Mesenchymal stem cell (in vitro differentiated cells and primary cell): ENCODE results near the gene KCNMB4.

Experiments
- DNase-seq: peaks from one replicate; pipeline ENCODE4 v3.0.0-alpha.2; 2013
- H2AFZ ChIP-seq: one replicate; pipeline ENCODE4 v1.6.1; 2013; ENCODE audit warnings: low read depth, mild to moderate bottlenecking, control low read depth, inconsistent platforms, low read length, moderate library complexity
- H2AK5ac ChIP-seq: 2 replicates; pipeline ENCODE4 v1.6.1; 2013; ENCODE audit warnings: low read length, moderate library complexity, mild to moderate bottlenecking, inconsistent platforms; ENCODE audit not compliant: severe bottlenecking
- H2BK120ac ChIP-seq: one replicate; pipeline ENCODE4 v1.6.1; 2013; ENCODE audit warnings: low read depth, mild to moderate bottlenecking, inconsistent platforms, low read length, moderate library complexity
- H2BK12ac ChIP-seq, 2 experiments: one replicate each; pipeline ENCODE4 v1.6.1; 2013; ENCODE audit warnings: inconsistent platforms in 2 of 2, low read length in 2 of 2, mild to moderate bottlenecking in 2 of 2, moderate library complexity in 2 of 2, control low read depth in 1 of 2
- H2BK15ac ChIP-seq: one replicate; pipeline ENCODE4 v1.6.1; 2013; ENCODE audit warnings: mild to moderate bottlenecking, low read depth, inconsistent platforms; ENCODE audit not compliant: poor library complexity, severe bottlenecking
- H2BK5ac ChIP-seq: 2 replicates; pipeline ENCODE4 v1.6.1; 2013; ENCODE audit warnings: low read depth, mild to moderate bottlenecking, low read length, control low read depth, inconsistent platforms; ENCODE audit not compliant: poor library complexity, severe bottlenecking
- H3K14ac ChIP-seq, 2 experiments: one replicate each; pipeline ENCODE4 v1.6.1; 2013; ENCODE audit warnings: inconsistent platforms in 2 of 2, low read length in 2 of 2, control low read depth in 1 of 2, mild to moderate bottlenecking in 1 of 2, moderate library complexity in 1 of 2
- H3K18ac ChIP-seq, 2 experiments: one replicate each; pipeline ENCODE4 v1.6.1; 2013; ENCODE audit warnings: inconsistent platforms in 2 of 2, low read length in 2 of 2, control low read depth in 1 of 2, low read depth in 1 of 2, mild to moderate bottlenecking in 1 of 2
- H3K23ac ChIP-seq, 2 experiments: one replicate each; pipeline ENCODE4 v1.6.1; 2013; ENCODE audit warnings: inconsistent platforms in 2 of 2, low read length in 2 of 2, mild to moderate bottlenecking in 2 of 2, moderate library complexity in 2 of 2, control low read depth in 1 of 2
- H3K27ac ChIP-seq: 2 replicates; pipeline ENCODE4 v1.5.1; 2013; ENCODE audit warnings: mild to moderate bottlenecking, moderate library complexity, low read length, control low read depth, inconsistent platforms; ENCODE audit not compliant: poor library complexity, severe bottlenecking
- H3K27me3 ChIP-seq, 2 experiments: 2 replicates each; pipeline versions ENCODE4 v1.6.1 to v1.7.0; 2013; ENCODE audit warnings: low read length in 2 of 2, mild to moderate bottlenecking in 2 of 2, moderate library complexity in 2 of 2, control low read depth in 1 of 2, inconsistent platforms in 1 of 2; ENCODE audit not compliant: control insufficient read depth in 1 of 2, insufficient read depth in 1 of 2
- H3K36me3 ChIP-seq, 2 experiments: 2 replicates each; pipeline versions ENCODE4 v1.6.1 to v1.7.0; 2013; ENCODE audit warnings: low read length in 2 of 2, control low read depth in 1 of 2, inconsistent platforms in 1 of 2, low read depth in 1 of 2, mild to moderate bottlenecking in 1 of 2; ENCODE audit not compliant: insufficient read depth in 2 of 2, control insufficient read depth in 1 of 2
- H3K4ac ChIP-seq, 2 experiments: one replicate each; pipeline ENCODE4 v1.6.1; 2013; ENCODE audit warnings: inconsistent platforms in 2 of 2, low read length in 2 of 2, mild to moderate bottlenecking in 2 of 2, moderate library complexity in 2 of 2, control low read depth in 1 of 2, low read depth in 1 of 2
- H3K4me1 ChIP-seq: 2 replicates; pipeline ENCODE4 v1.6.1; 2013; ENCODE audit warnings: low read depth, low read length, control low read depth; ENCODE audit not compliant: control insufficient read depth, insufficient read depth
- H3K4me2 ChIP-seq: 2 replicates; pipeline ENCODE4 v1.6.1; 2013; ENCODE audit warnings: low read length, mild to moderate bottlenecking, inconsistent platforms; ENCODE audit not compliant: poor library complexity, severe bottlenecking
- H3K4me3 ChIP-seq, 2 experiments: 2 replicates each; pipeline versions ENCODE4 v1.5.1 to v1.7.0; 2013; ENCODE audit warnings: low read length in 2 of 2, mild to moderate bottlenecking in 2 of 2, control low read depth in 1 of 2, low read depth in 1 of 2; ENCODE audit not compliant: insufficient read depth in 1 of 2
- H3K79me1 ChIP-seq: replicated peaks from 2 replicates; pipeline ENCODE4 v1.6.1; 2013; ENCODE audit warnings: mild to moderate bottlenecking, control low read depth, low read length, inconsistent platforms; ENCODE audit not compliant: poor library complexity, severe bottlenecking
- H3K9ac ChIP-seq: 2 replicates; pipeline ENCODE4 v1.7.0; 2013; ENCODE audit warnings: mild to moderate bottlenecking, low read length, moderate library complexity
- H3K9me3 ChIP-seq: 2 replicates; pipeline ENCODE4 v1.7.0; 2013; ENCODE audit warnings: mild to moderate bottlenecking, low read length; ENCODE audit not compliant: control insufficient read depth
- H4K8ac ChIP-seq: one replicate; pipeline ENCODE4 v1.6.1; 2013; ENCODE audit warnings: inconsistent platforms, mild to moderate bottlenecking, low read length, moderate library complexity
- H4K91ac ChIP-seq: one replicate; pipeline ENCODE4 v1.6.1; 2013; ENCODE audit warnings: mild to moderate bottlenecking, low read length, inconsistent platforms
- WGBS: methylation state at CpG from one replicate; pipeline ENCODE4 v1.1.7; 2013; ENCODE audit warnings: mixed read lengths; 5-methylcytosine and 5-hydroxymethylcytosine counted together

Gene KCNMB4

DNA sequence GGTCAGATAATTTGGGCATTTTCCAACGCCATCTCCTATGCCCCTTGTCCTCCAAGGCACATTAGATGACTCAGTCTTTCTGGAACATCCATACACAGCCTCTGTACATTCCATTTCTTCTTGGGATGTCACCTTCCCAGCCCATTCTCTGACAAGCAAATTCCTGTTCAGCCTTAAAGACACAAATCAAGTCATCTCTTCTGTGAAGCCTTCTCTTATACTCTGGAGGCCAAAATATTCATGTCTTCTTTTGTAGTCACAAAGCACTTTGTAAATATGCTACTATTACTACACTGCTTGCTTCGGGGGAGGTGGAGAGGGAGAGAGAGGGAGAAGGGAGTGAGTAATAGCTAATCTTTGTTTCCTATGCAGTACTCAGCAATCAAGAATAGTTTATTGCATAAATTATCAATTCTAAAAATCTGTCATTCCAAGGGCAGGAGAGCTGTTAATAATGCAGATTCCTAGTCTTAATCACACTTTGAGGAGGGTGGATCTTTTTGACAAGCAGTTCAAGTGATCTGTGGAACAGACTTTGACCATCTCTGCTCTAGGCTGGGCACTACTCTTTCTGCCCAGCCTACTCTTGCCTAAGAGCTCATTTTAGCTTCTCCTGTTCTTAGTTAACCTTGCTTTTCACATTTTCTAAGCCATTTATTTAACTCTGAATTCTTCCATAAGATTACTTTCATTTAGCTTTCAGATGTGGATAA, 27.9 kb downstream of the KCNMB4 start:
- H4K8ac ChIP-seq: no peak overlapping the region
- 0% methylated on average over 1 of the region's 2 CpGs for WGBS

DNA sequence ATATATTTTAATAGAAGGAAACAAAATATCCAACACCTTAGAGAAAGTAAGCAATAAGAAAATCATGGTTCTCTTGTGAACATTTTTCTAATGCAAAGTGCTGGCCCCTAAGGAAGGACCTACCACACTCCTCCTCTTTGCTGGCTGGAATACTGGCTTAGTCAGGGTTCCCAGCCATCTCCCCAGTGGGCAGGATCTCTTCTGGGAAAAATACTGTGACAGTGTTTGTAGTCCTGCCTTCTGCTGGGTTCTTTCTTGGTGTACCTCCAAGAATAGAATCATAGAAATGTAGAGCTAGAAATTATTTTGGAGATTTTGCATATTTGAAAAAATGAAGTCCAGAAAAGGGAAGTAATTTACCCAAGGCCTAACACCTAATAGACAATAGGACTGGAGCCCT, 31.9 kb downstream of the KCNMB4 start:
- no peak overlapping the region for H2BK12ac ChIP-seq
- no peak overlapping the region for H2BK15ac ChIP-seq
- H2BK120ac ChIP-seq: no peak overlapping the region
- no peak overlapping the region for H3K4me2 ChIP-seq
- H3K4me3 ChIP-seq: no peak overlapping the region
- H3K18ac ChIP-seq: no peak overlapping the region
- H3K9me3 ChIP-seq: no peaks in the 10 kb centered on the region
- no peak overlapping the region for H2AFZ ChIP-seq
- no peak overlapping the region for H3K23ac ChIP-seq
- no peak for DNase-seq
- H3K27me3 ChIP-seq: no peaks in the 10 kb centered on the region
- H3K14ac ChIP-seq: no peak overlapping the region
- H4K8ac ChIP-seq: no peak overlapping the region
- peaks cover 0 to 6% of the 10 kb centered on the region in 2 experiments for H3K36me3 ChIP-seq
- H3K9ac ChIP-seq: no peak overlapping the region
- H3K4ac ChIP-seq: no peak overlapping the region
- no peak overlapping the region for H3K27ac ChIP-seq
- H2AK5ac ChIP-seq: no peak overlapping the region
- no peak overlapping the region for H4K91ac ChIP-seq
- H2BK5ac ChIP-seq: no peak overlapping the region
- peaks cover 4% of the 10 kb centered on the region for H3K79me1 ChIP-seq
- no peaks in the 10 kb centered on the region for H3K4me1 ChIP-seq

More for the DNA sequence above, 27.9 kb downstream of the KCNMB4 start:
- Histone ChIP-seq H3K14ac (no peak overlapping the region), H3K4ac (no peak overlapping the region), H2AFZ (no peak overlapping the region), H3K79me1 (peaks cover 4% of the 10 kb centered on the region), H3K4me1 (no peaks in the 10 kb centered on the region), H2AK5ac (no peak overlapping the region), H4K91ac (no peak overlapping the region), H3K4me2 (no peak overlapping the region), H2BK120ac (no peak overlapping the region), H3K27me3 (no peaks in the 10 kb centered on the region), H3K36me3 (no peaks in the 10 kb centered on the region), H2BK12ac (no peak overlapping the region), H2BK5ac (no peak overlapping the region), H3K23ac (no peak overlapping the region), H2BK15ac (no peak overlapping the region), H3K9me3 (peaks cover 12% of the 10 kb centered on the region), H3K27ac (no peak overlapping the region), H3K9ac (no peak overlapping the region), H3K4me3 (no peak overlapping the region), H3K18ac (no peak overlapping the region)
- DNase-seq: peak; percentile 40

DNA sequence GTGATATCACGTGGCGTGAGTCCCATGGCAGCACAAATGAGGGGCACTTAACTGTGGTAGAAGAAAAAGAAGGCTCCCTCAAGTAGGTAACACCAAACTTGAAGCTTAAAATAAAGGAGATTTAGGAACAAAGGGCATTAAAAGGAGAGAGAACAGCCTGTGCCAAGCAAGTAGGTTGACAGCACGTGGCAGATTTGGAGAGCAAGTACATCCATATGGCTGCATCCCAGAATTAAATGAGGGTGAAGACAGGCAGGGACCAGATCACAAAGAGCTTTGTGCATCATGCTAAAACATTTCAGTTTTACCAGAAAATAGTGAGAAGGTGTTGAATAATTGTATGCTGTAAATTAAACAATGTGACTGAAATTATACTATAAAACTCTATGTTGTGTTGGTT, 32.8 kb downstream of the KCNMB4 start:
- no peak for DNase-seq
- Histone ChIP-seq H2BK120ac (no peak overlapping the region), H3K4ac (no peak overlapping the region), H3K4me3 (no peak overlapping the region), H4K91ac (no peak overlapping the region), H4K8ac (no peak overlapping the region), H2AK5ac (no peak overlapping the region), H3K9me3 (no peaks in the 10 kb centered on the region), H3K27ac (no peak overlapping the region), H3K18ac (no peak overlapping the region), H3K14ac (no peak overlapping the region), H3K9ac (no peak overlapping the region), H3K23ac (no peak overlapping the region), H2AFZ (no peak overlapping the region), H3K4me1 (no peaks in the 10 kb centered on the region), H3K36me3 (peaks cover 0 to 6% of the 10 kb centered on the region in 2 experiments), H3K27me3 (no peaks in the 10 kb centered on the region), H2BK5ac (no peak overlapping the region), H2BK15ac (no peak overlapping the region), H3K4me2 (no peak overlapping the region), H2BK12ac (no peak overlapping the region), H3K79me1 (peaks cover 4% of the 10 kb centered on the region)
- 91% methylated on average over 3 of the region's 3 CpGs for WGBS

DNA sequence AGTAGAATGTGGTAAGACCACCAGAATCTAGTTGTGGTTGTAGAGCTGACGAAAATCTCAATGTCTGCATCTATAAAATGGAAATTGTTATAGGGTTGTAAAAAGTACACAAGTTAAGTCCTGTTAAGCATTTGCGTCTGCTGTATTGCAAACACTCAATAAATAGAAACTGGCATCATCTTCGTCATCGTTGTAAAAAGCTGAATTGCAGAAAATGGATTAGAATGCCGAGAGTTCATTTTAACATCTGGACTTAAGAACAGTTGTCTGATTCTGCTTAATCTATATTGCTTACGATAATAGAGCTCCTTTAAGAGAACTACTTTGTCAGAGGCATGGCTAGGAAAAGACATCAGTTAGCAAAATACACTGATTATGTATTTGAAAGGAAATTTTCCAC, 33.2 kb downstream of the KCNMB4 start:
- H3K4ac ChIP-seq: no peak overlapping the region
- no peak overlapping the region for H2AFZ ChIP-seq
- H4K91ac ChIP-seq: no peak overlapping the region
- no peak overlapping the region for H3K27ac ChIP-seq
- peaks cover 0 to 6% of the 10 kb centered on the region in 2 experiments for H3K36me3 ChIP-seq
- WGBS: 90% methylated on average over 5 of the region's 6 CpGs
- H3K4me1 ChIP-seq: no peaks in the 10 kb centered on the region
- no peak overlapping the region for H3K9ac ChIP-seq
- no peak overlapping the region for H4K8ac ChIP-seq
- no peak overlapping the region for H3K14ac ChIP-seq
- H3K9me3 ChIP-seq: no peaks in the 10 kb centered on the region
- no peak for DNase-seq
- H2AK5ac ChIP-seq: no peak overlapping the region
- H2BK5ac ChIP-seq: no peak overlapping the region
- H2BK15ac ChIP-seq: no peak overlapping the region
- H2BK12ac ChIP-seq: no peak overlapping the region
- no peak overlapping the region for H3K4me3 ChIP-seq
- H3K4me2 ChIP-seq: no peak overlapping the region
- no peak overlapping the region for H3K18ac ChIP-seq
- H3K79me1 ChIP-seq: peaks cover 4% of the 10 kb centered on the region
- H3K27me3 ChIP-seq: no peaks in the 10 kb centered on the region
- no peak overlapping the region for H3K23ac ChIP-seq
- no peak overlapping the region for H2BK120ac ChIP-seq
